ENCODE data around the gene CHPF2.

DNA sequence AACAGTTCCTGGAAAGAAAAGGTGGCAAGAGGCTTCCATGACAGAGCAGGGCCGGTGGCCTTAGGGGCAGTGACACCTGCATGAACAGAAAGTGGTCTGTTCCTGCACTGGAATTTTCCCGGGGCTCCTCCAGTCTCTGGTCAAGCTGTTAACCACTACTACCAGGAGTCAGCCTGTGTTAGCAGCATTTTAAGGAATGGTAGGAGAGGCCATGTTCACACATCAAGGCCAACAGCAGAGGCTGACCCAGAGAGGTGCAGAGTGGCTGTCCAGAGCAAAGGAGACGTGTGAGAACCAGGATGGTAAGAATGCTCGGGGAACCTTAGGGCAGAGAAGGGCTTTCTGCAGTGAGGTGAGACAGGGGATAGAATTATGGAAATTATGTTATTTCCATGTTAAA is 30.5 kb upstream of the CHPF2 start:
- TF ChIP-seq CTCF (IDR thresholded peaks at IDR 0.05) = no peak
- no peak for TF ChIP-seq POLR2A (IDR thresholded peaks at IDR 0.05)
- no peak for TF ChIP-seq EP300 (IDR thresholded peaks at IDR 0.05)
